ENCODE results near the gene MRGPRX2.

MRGPRX2 gene

DNA sequence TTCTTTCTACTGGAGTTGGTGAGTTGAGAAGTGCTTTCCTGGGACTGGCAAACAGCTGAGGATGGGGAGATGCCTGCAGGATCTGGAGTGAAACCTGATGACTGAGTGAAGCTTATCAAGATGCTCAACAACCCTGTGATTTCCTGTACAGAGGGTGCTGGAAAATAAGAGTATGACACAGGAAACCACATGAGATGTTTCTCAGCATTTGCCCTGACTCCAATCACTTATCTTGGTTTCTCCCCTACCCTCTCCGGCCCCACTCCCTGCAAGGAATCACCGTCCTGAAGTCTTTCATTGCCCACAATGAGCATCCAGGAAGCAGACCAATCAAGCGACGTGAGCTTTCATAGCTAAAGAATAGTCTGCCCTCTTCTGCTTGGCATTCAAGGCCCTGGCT is at the start of gene MRGPRX2:
MRGPRX2 (minus strand) TSS at position 89 of the 400 bp plus-strand sequence. CDS start 4,315 bp downstream, outside the sequence.
- Mint-ChIP-seq H3K9me3 (no peaks in the 10 kb centered on the region), H3K27me3 (peaks cover 8% of the 10 kb centered on the region), H3K4me1 (peaks cover 16% of the 10 kb centered on the region), H3K27ac (no peak within 1 kb of the TSS), H3K36me3 (no peaks in the 10 kb centered on the region), H3K4me3 (no peak within 1 kb of the TSS)
- CTCF ChIA-PET = interaction anchor here (1.0 to 3.0 kb wide), 5 partner anchors 9 to 48 kb away, joined by 3 to 17 read pairs (median 4); no protein-coding TSS in a partner anchor
- no peak for DNase-seq

DNA sequence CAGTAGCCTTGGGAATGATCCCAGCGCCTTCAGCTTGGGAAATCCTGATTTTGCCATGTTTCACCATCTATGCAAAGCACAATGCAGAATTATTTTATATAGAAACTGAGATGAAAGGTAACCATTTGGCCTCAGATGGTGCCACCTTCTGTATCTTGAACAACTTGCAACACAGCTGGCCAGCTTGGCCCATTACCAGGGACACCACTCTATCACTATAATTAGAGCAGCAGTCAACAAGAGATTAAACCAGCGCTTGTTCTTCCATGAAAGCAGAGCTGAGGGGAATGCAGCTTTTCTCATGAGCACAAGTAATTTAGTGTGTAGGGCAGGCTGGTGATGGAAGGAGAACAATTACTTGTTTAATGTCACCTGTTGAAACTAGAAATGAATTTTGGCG is 49.8 kb upstream of the MRGPRX2 start:
- no peaks in the 10 kb centered on the region for H3K36me3 Mint-ChIP-seq
- DNase-seq = no peak
- CTCF ChIA-PET = no interaction called here
- no peaks in the 10 kb centered on the region for H3K4me1 Mint-ChIP-seq
- no peak overlapping the region for H3K4me3 Mint-ChIP-seq
- H3K27me3 Mint-ChIP-seq = peaks cover 9% of the 10 kb centered on the region
- no peak overlapping the region for H3K27ac Mint-ChIP-seq
- H3K9me3 Mint-ChIP-seq = no peaks in the 10 kb centered on the region

DNA sequence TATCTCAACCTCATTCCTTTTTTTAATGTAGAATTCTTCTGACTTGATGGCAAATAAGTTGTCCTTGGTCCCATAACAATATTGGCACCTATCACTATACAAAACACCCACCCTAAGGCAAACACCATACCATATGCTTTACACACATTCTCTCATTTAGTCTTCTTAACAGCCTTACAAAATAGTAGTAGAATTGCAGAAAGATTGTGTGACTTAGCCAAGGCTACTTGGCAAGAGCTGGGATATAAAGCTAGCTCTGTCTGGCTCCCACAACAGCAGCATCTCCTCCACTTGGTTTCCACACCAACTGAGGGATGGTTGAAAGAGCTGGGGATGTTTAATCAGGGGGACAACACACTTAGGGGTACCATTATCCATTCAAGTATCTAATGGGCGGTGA is 46.6 kb upstream of the MRGPRX2 start:
- no peak for DNase-seq
- H3K27me3 Mint-ChIP-seq = peaks cover 21% of the 10 kb centered on the region
- no peak overlapping the region for H3K4me3 Mint-ChIP-seq
- no peaks in the 10 kb centered on the region for H3K4me1 Mint-ChIP-seq
- no peak overlapping the region for H3K27ac Mint-ChIP-seq
- no peaks in the 10 kb centered on the region for H3K36me3 Mint-ChIP-seq
- CTCF ChIA-PET = no interaction called here
- H3K9me3 Mint-ChIP-seq = no peaks in the 10 kb centered on the region

DNA sequence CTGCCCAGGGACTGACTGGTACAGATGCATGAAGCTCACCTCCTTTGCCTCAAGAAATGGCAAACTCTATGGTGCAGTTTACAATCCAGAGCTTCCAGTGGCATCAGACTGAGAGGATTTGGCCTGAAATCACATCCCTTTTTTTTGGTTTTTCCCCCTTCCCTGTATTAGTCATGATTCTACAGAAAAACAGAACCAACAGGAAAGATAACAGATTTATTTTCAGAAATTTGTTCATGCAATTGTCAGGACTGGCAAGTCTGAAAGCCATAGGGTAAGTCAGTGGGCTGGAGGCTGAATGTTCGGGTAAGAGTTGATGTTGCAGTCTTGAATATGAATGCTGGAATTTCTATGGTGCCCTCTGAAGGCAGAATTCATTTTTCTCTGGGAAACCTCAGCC is 44.5 kb upstream of the MRGPRX2 start:
- Mint-ChIP-seq H3K27ac (no peak overlapping the region), H3K27me3 (peaks cover 25% of the 10 kb centered on the region), H3K4me1 (no peaks in the 10 kb centered on the region), H3K36me3 (no peaks in the 10 kb centered on the region), H3K9me3 (peaks cover 3% of the 10 kb centered on the region), H3K4me3 (no peak overlapping the region)
- CTCF ChIA-PET = no interaction called here
- no peak for DNase-seq

DNA sequence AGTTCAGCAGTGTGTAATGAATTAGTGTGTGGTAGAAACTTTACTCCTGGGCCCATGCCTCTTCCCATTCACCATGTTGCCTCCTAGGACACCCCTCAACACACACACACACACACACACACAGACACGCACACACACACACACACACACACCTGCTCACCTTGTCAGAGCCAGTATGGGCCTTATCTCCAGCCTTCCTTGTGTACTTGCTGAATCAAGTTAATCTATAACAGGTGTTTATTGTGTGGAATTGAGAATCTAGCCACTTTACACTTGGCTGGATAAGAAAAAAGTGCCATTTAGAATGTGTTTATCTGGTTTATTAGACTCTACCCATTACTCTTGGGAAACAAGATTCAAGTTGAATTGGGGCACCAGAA is 42.0 kb upstream of the MRGPRX2 start:
- no peak overlapping the region for H3K27ac Mint-ChIP-seq
- no peak for DNase-seq
- peaks cover 22% of the 10 kb centered on the region for H3K27me3 Mint-ChIP-seq
- H3K9me3 Mint-ChIP-seq = peaks cover 3% of the 10 kb centered on the region
- no peaks in the 10 kb centered on the region for H3K36me3 Mint-ChIP-seq
- CTCF ChIA-PET = interaction anchor here (1.0 kb wide), 1 partner anchor 9 kb away, joined by 3 read pairs; no protein-coding TSS in a partner anchor
- no peak overlapping the region for H3K4me3 Mint-ChIP-seq
- no peaks in the 10 kb centered on the region for H3K4me1 Mint-ChIP-seq

DNA sequence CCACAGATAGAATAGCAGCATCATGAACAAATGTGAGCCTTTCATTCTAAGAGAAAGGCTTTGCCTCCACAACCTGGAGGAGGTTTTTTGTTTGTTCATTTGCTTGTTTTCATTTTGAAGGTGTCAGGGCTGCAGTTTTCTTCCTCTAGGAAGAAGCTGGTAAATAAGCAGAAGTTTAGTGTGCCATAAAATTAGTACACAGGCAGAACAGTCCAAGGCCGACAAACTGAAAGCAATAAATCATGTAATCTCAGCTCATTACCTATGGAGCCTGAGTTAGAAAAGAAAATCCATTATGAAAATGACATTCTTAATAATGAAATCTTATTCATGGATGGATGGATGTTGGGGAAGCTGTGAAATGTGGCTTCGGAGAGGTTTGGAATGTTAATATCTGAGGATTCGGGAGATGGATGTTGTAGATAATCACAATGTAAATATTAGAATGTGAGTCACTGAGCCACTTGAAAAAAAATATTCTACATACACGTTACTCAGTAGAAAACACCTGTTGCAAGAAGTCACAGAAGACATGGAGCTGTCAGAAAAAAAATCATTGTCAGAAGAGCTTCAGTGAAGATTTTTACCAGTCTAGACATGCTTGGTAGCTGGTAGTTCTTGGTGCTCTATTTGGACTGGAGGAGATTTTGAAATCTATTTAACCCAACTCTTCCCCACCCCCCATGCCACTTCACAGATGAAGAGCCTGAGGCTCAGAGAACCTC is 41.4 kb upstream of the MRGPRX2 start:
- no peaks in the 10 kb centered on the region for H3K4me1 Mint-ChIP-seq
- CTCF ChIA-PET = no interaction called here

DNA sequence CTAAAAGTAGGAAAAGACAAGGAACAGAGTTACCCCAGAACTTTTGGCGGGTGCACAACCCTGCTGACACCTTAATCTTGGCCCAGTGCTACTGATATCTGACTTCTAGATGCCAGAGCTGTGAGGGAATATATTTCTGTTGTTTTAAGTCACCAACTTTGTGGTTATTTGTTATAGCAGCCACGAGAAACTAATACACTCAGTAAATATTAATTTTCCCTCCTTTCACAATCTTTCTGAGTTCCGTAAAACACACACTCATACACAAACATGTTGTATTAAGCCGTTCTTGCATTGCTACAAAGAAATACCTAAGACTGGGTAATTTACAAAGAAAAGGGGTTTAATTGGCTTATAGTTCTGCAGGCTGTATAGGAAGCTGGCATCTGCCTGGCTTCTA is 40.4 kb upstream of the MRGPRX2 start:
- CTCF ChIA-PET = no interaction called here
- no peaks in the 10 kb centered on the region for H3K36me3 Mint-ChIP-seq
- no peak for DNase-seq
- peaks cover 36% of the 10 kb centered on the region for H3K27me3 Mint-ChIP-seq
- H3K4me3 Mint-ChIP-seq = no peak overlapping the region
- H3K27ac Mint-ChIP-seq = no peak overlapping the region
- peaks cover 3% of the 10 kb centered on the region for H3K9me3 Mint-ChIP-seq
- H3K4me1 Mint-ChIP-seq = no peaks in the 10 kb centered on the region

More for the DNA sequence above, 41.4 kb upstream of the MRGPRX2 start:
- DNase-seq = no peak
- Mint-ChIP-seq H3K36me3 (no peaks in the 10 kb centered on the region), H3K9me3 (peaks cover 3% of the 10 kb centered on the region), H3K4me3 (no peak overlapping the region), H3K27me3 (peaks cover 28% of the 10 kb centered on the region), H3K27ac (no peak overlapping the region)

DNA sequence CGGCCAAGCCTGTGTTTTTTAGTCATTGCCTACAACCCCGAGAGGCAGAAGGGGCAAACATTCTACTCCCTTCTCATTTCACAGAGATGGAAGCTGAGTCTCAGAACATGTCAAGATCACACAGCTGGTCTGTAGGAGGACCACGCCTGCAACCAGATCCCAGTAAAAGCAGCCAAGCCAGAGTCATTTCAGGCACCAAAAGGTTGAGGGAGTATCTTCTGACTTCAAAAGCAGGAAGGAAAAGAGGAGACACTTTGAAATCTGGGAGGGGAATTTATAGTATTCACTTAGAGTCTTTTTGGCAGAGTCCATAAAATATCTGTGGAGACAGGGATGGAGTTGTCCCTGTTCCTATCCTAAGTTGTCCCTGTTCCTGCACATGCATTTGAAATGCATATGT is 38.6 kb upstream of the MRGPRX2 start:
- no peak overlapping the region for H3K4me3 Mint-ChIP-seq
- DNase-seq = no peak
- H3K27ac Mint-ChIP-seq = no peak overlapping the region
- H3K4me1 Mint-ChIP-seq = no peaks in the 10 kb centered on the region
- peaks cover 3% of the 10 kb centered on the region for H3K9me3 Mint-ChIP-seq
- H3K36me3 Mint-ChIP-seq = no peaks in the 10 kb centered on the region
- H3K27me3 Mint-ChIP-seq = peaks cover 37% of the 10 kb centered on the region
- CTCF ChIA-PET = no interaction called here

DNA sequence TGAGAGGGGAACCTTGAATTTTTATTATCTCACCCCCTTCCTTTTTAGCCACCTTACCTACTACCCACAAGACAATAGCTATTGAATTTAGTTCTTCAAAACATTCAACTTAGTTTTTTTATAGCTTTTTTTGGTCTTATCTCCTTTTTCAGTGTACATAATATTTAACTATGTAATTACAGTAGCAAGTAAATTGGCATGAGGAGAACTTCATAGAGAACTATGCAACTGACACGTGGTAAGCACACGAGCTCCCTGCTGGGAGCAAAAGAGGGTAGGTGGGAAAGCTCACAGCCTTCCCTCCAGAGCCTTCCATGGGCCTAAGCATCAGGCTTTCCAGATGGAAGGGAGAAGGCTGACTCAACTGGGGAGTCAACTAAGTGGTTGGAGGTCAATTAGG is 34.3 kb upstream of the MRGPRX2 start:
- CTCF ChIA-PET = no interaction called here
- no peak for DNase-seq
- H3K9me3 Mint-ChIP-seq = no peaks in the 10 kb centered on the region

DNA sequence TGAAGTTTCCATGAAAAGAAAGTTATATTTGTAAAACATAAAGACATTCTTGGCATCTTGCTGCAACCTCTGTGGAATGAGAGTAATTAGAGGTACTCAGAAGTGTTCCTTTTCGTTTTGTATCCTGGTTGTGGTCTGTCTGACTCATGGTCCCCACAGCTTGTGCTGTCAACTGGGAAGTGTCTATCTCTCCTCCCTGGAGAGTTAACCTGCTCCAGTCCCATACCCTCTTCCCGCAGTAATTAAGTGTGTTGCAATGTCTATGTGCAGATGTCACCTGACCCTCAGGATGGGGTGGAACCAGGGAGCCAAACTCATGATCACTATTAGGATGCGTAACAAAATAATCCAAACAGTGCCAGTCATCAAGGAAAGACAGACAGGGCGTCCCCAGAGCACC is 33.5 kb upstream of the MRGPRX2 start:
- CTCF ChIA-PET = no interaction called here
- no peak overlapping the region for H3K27ac Mint-ChIP-seq
- H3K4me3 Mint-ChIP-seq = no peak overlapping the region
- H3K27me3 Mint-ChIP-seq = peaks cover 32% of the 10 kb centered on the region
- no peaks in the 10 kb centered on the region for H3K4me1 Mint-ChIP-seq
- H3K9me3 Mint-ChIP-seq = no peaks in the 10 kb centered on the region
- no peaks in the 10 kb centered on the region for H3K36me3 Mint-ChIP-seq
- no peak for DNase-seq

More for the DNA sequence above, 34.3 kb upstream of the MRGPRX2 start:
- H3K4me1 Mint-ChIP-seq = no peaks in the 10 kb centered on the region
- no peak overlapping the region for H3K4me3 Mint-ChIP-seq
- no peaks in the 10 kb centered on the region for H3K36me3 Mint-ChIP-seq
- H3K27ac Mint-ChIP-seq = no peak overlapping the region
- H3K27me3 Mint-ChIP-seq = peaks cover 32% of the 10 kb centered on the region

DNA sequence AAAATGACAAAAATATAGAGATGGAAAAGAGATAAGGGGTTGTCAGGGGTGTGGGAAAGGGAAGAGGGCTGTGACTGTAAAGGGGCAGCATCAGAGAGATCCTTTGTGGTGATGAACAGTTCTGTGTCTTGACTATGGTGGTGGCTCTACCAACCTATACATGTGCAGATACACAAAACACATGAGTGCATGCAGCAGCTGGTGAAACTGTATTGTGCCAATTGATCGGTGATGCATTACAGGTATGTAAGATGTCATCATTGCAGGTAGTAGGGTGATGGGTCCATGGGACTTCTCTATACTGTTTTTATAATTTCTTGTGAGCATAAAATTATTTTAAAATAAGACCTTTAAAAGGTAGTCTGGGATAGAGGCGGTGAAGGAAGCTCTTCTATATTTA is 32.3 kb upstream of the MRGPRX2 start:
- DNase-seq = no peak
- H3K27me3 Mint-ChIP-seq = peaks cover 32% of the 10 kb centered on the region
- no peaks in the 10 kb centered on the region for H3K9me3 Mint-ChIP-seq
- CTCF ChIA-PET = interaction anchor here (0.9 to 1.8 kb wide), 3 partner anchors 10 to 32 kb away, joined by 3 to 10 read pairs (median 4); partner anchors contain the start of gene MRGPRX2
- no peaks in the 10 kb centered on the region for H3K36me3 Mint-ChIP-seq
- H3K27ac Mint-ChIP-seq = no peak overlapping the region
- H3K4me3 Mint-ChIP-seq = no peak overlapping the region
- H3K4me1 Mint-ChIP-seq = no peaks in the 10 kb centered on the region

DNA sequence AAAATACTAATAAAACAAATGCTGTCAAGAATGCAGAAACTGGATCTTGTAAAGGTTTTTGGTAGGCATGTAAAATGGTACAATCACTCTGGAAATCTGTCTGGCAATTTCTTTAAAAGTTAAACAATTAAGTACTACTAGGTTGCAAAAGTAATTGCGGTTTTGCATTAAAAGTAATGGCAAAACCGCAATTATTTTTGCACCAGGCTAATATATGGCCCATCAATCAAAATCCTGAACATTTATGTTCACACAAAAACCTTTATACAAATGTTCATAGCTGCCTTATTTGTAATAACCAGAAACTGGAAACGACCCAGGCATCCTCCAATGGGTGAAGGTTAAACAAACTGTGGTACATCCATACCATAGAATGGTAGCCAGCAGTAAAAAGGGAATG is 31.8 kb upstream of the MRGPRX2 start:
- H3K4me3 Mint-ChIP-seq = no peak overlapping the region
- H3K27me3 Mint-ChIP-seq = peaks cover 27% of the 10 kb centered on the region

DNA sequence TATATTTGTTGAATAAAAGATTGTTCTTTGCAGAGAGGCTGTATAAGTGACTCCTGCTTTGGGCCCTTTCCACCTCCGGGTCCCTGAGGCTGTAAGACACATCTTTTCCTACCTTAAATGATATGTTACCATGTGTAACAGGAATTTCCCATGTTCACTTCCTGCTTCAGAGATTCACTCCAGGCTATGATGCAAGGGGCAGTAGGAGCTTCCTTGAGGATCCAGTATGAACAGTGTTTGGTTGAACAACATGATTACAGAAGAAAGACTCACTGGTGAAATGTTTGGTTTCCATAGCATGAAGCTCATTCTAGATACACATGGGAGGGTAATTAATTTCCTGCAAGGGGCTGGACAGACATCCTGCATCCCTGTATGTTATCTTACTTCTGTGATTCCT is 30.8 kb upstream of the MRGPRX2 start:
- DNase-seq = no peak
- Mint-ChIP-seq H3K4me3 (no peak overlapping the region), H3K9me3 (no peaks in the 10 kb centered on the region), H3K36me3 (no peaks in the 10 kb centered on the region), H3K27ac (no peak overlapping the region), H3K4me1 (no peaks in the 10 kb centered on the region), H3K27me3 (peaks cover 18% of the 10 kb centered on the region)
- CTCF ChIA-PET = no interaction called here

More for the DNA sequence above, 31.8 kb upstream of the MRGPRX2 start:
- Mint-ChIP-seq H3K27ac (no peak overlapping the region), H3K9me3 (no peaks in the 10 kb centered on the region), H3K4me1 (no peaks in the 10 kb centered on the region), H3K36me3 (no peaks in the 10 kb centered on the region)
- no peak for DNase-seq
- CTCF ChIA-PET = interaction anchor here (1.4 to 1.8 kb wide), 2 partner anchors 11 to 15 kb away, joined by 3 to 10 read pairs; no protein-coding TSS in a partner anchor

DNA sequence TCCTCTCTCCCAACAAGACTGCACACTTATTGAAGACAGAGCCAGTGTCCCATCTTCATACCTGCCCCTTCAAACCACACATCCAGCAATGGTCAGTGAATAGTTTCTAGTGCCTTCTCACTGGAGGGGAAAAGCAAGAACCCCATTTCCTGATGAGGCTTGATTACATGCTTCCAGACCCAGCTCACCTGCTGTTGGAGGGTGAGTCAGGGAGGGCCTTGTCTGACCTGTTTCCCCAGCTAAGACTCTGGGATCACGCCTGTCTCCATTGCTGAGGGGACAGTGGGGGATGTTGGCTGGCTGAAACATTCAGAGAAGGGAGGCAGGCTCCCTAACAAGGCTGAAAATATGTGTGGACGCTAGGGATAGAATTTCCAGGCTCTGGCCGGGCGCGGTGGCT is 28.9 kb upstream of the MRGPRX2 start:
- CTCF ChIA-PET = no interaction called here
- peaks cover 11% of the 10 kb centered on the region for H3K27me3 Mint-ChIP-seq
- no peaks in the 10 kb centered on the region for H3K9me3 Mint-ChIP-seq
- H3K4me1 Mint-ChIP-seq = no peaks in the 10 kb centered on the region
- no peak overlapping the region for H3K27ac Mint-ChIP-seq
- no peak overlapping the region for H3K4me3 Mint-ChIP-seq
- DNase-seq = no peak
- H3K36me3 Mint-ChIP-seq = no peaks in the 10 kb centered on the region

DNA sequence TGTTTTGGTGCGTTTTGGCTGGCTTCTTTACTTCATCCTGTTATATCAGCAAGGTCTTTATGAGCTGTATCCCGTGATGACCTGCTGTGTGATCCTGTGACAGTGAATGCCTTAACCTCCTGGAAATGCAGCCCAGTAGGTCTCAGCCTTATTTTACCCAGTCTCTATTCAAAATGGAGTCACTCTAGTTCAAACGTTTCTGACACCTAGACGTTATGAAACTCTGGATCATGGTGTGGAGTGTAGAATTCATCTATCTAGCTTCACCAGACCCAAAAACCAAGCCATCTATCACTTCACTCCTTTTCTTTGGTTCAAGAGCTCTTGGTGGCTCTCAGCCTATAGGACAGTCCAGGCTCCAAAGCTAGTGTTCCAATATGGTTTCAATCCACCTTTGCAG is 28.3 kb upstream of the MRGPRX2 start:
- no peaks in the 10 kb centered on the region for H3K9me3 Mint-ChIP-seq
- H3K4me3 Mint-ChIP-seq = no peak overlapping the region
- DNase-seq = no peak
- CTCF ChIA-PET = interaction anchor here (0.7 to 1.8 kb wide), 2 partner anchors 11 to 18 kb away, joined by 3 to 5 read pairs; no protein-coding TSS in a partner anchor
- no peaks in the 10 kb centered on the region for H3K4me1 Mint-ChIP-seq
- no peak overlapping the region for H3K27ac Mint-ChIP-seq
- no peaks in the 10 kb centered on the region for H3K36me3 Mint-ChIP-seq
- H3K27me3 Mint-ChIP-seq = peaks cover 12% of the 10 kb centered on the region
